Activated CD8-positive, alpha-beta memory T cell treated with anti-CD3 and anti-CD28 coated beads for 36 hours (primary cell): Measurements from ENCODE around the gene ACTRT2. TPM values are rescaled to one million over a fixed set of nuclear protein-coding genes. Genes with fewer than 3 reads are reported as not detected.

Source experiments
- total RNA-seq, 2 experiments: library from RNA; stranded (reverse); gene quantifications; one replicate each; pipeline ENCODE4 v1.2.3, GENCODE V29; 2021

Gene ACTRT2
- total RNA-seq, 2 experiments from 2014 or later = not detected

Other genes starting within 250 kb of the ACTRT2 start
- 1 to 10 TPM; 1.0 to 1.1 TPM for gene TTC34, start 219.8 kb upstream of the ACTRT2 start, total RNA-seq
- gene PRDM16, start 47.7 kb downstream of the ACTRT2 start, total RNA-seq = not detected